OCI-LY1 (cell line): ENCODE measurements around the gene PCED1B.

Source experiments
- H2AFZ ChIP-seq: fragments of 200-600 bp; sonication (generic), shearing (Covaris generic); 2 replicates; pipeline ENCODE4 v1.6.0; 2014; ENCODE audit warnings: antibody characterized with exemption, mild to moderate bottlenecking, low read length
- H3F3A ChIP-seq: fragments of 200-600 bp; sonication (generic), shearing (Covaris generic); 2 replicates; pipeline ENCODE4 v1.6.0; 2014; ENCODE audit warnings: mild to moderate bottlenecking, antibody characterized with exemption, low read length, moderate library complexity; ENCODE audit not compliant: insufficient read depth
- H3K27ac ChIP-seq: fragments of 200-600 bp; sonication (generic); 2 replicates; pipeline ENCODE4 v1.5.1; 2014; ENCODE audit warnings: low read length, mixed run types, mild to moderate bottlenecking, low read depth; ENCODE audit not compliant: poor library complexity, severe bottlenecking
- H3K27me3 ChIP-seq: fragments of 200-600 bp; sonication (generic); 2 replicates; pipeline ENCODE4 v1.6.0; 2014; ENCODE audit warnings: antibody characterized with exemption, mild to moderate bottlenecking, low read length, moderate library complexity; ENCODE audit not compliant: insufficient read depth
- H3K36me3 ChIP-seq: fragments of 200-600 bp; sonication (generic); 2 replicates; pipeline ENCODE4 v1.6.1; 2014; ENCODE audit warnings: mild to moderate bottlenecking, antibody characterized with exemption, low read length, moderate library complexity, mixed read lengths; ENCODE audit not compliant: insufficient read depth
- H3K4me1 ChIP-seq: fragments of 200-600 bp; sonication (generic); 2 replicates; pipeline ENCODE4 v1.5.1; 2014; ENCODE audit warnings: mild to moderate bottlenecking, low read length, moderate library complexity; ENCODE audit not compliant: insufficient read depth, severe bottlenecking
- H3K4me2 ChIP-seq: fragments of 200-600 bp; sonication (generic), shearing (Covaris generic); 2 replicates; pipeline ENCODE4 v1.6.1; 2014; ENCODE audit warnings: low read length
- H3K4me3 ChIP-seq: fragments of 200-600 bp; sonication (generic); 2 replicates; pipeline ENCODE4 v1.5.1; 2014; ENCODE audit warnings: low read length, low read depth, mild to moderate bottlenecking, mixed read lengths; ENCODE audit not compliant: poor library complexity, severe bottlenecking
- H3K79me2 ChIP-seq: fragments of 200-600 bp; shearing (Covaris generic); 2 replicates; pipeline ENCODE4 v1.6.1; 2016; ENCODE audit warnings: mixed run types, low read length, mixed read lengths; ENCODE audit not compliant: insufficient read depth
- H3K9ac ChIP-seq: fragments of 200-600 bp; sonication (generic), shearing (Covaris generic); 2 replicates; pipeline ENCODE4 v1.6.1; 2014; ENCODE audit warnings: mild to moderate bottlenecking, low read length, mixed read lengths
- H3K9me2 ChIP-seq: fragments of 200-600 bp; sonication (generic), shearing (Covaris generic); 2 replicates; pipeline ENCODE4 v1.6.1; 2014; ENCODE audit warnings: low read depth, mild to moderate bottlenecking, low read length, mixed read lengths
- H3K9me3 ChIP-seq: fragments of 200-600 bp; shearing (Covaris generic); 2 replicates; pipeline ENCODE4 v1.6.1; 2014; ENCODE audit warnings: low read length, mixed read lengths
- H4K20me1 ChIP-seq: fragments of 200-600 bp; sonication (generic), shearing (Covaris generic); 2 replicates; pipeline ENCODE4 v1.6.0; 2016; ENCODE audit warnings: mild to moderate bottlenecking, low read length; ENCODE audit not compliant: insufficient read depth
- EZH2 ChIP-seq: fragments of 200-600 bp; sonication (generic), shearing (Covaris generic); IDR thresholded peaks from 2 replicates; pipeline ENCODE4 v1.8.0; 2017; ENCODE audit warnings: borderline replicate concordance, mixed run types, mild to moderate bottlenecking, antibody characterized with exemption, low read length, moderate library complexity, mixed read lengths
- TF ChIP-seq, protein P1 (sequence below): fragments of 200-600 bp; sonication (generic), shearing (Covaris generic); IDR thresholded peaks from 2 replicates; pipeline ENCODE4 v1.5.1; 2017; ENCODE audit warnings: mild to moderate bottlenecking, antibody characterized with exemption, low read length, moderate library complexity, mixed read lengths

Gene PCED1B

DNA sequence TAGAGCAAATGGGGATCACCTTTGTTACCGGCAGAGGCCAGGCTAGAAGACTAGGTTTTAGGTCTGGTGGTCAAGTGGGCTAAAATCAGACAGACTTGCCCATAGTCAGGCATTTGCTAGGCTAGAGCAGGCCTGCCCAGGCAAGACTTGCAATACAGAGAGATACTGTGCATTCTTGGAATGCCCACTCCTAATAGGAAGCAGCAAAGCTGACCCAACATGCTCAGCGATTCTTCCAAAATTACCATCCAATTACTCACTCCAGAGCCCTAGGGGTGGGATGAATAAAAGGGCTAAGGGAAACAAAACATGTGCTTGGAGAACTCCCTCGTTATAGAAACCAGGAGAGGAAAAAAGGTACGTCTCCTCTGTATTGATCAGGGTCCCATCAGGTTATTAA, 188.2 kb downstream of the PCED1B start:
- H4K20me1 ChIP-seq = no peaks in the 10 kb centered on the region
- H3K27ac ChIP-seq = no peak overlapping the region
- H3K9ac ChIP-seq = no peak overlapping the region
- TF ChIP-seq, protein P1, sequence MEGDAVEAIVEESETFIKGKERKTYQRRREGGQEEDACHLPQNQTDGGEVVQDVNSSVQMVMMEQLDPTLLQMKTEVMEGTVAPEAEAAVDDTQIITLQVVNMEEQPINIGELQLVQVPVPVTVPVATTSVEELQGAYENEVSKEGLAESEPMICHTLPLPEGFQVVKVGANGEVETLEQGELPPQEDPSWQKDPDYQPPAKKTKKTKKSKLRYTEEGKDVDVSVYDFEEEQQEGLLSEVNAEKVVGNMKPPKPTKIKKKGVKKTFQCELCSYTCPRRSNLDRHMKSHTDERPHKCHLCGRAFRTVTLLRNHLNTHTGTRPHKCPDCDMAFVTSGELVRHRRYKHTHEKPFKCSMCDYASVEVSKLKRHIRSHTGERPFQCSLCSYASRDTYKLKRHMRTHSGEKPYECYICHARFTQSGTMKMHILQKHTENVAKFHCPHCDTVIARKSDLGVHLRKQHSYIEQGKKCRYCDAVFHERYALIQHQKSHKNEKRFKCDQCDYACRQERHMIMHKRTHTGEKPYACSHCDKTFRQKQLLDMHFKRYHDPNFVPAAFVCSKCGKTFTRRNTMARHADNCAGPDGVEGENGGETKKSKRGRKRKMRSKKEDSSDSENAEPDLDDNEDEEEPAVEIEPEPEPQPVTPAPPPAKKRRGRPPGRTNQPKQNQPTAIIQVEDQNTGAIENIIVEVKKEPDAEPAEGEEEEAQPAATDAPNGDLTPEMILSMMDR = no peak
- TF ChIP-seq EZH2 = no peak
- H3K4me1 ChIP-seq = peaks cover 42% of the 10 kb centered on the region
- H3F3A ChIP-seq = no peaks in the 10 kb centered on the region
- no peaks in the 10 kb centered on the region for H3K27me3 ChIP-seq
- H3K4me2 ChIP-seq = no peak overlapping the region
- no peak overlapping the region for H2AFZ ChIP-seq
- no peaks in the 10 kb centered on the region for H3K9me2 ChIP-seq
- H3K4me3 ChIP-seq = no peak overlapping the region
- H3K9me3 ChIP-seq = peaks cover 8% of the 10 kb centered on the region; the same call in 1 of the 2 replicates
- H3K36me3 ChIP-seq = peaks cover 6% of the 10 kb centered on the region; the same call in 1 of the 2 replicates
- no peaks in the 10 kb centered on the region for H3K79me2 ChIP-seq

DNA sequence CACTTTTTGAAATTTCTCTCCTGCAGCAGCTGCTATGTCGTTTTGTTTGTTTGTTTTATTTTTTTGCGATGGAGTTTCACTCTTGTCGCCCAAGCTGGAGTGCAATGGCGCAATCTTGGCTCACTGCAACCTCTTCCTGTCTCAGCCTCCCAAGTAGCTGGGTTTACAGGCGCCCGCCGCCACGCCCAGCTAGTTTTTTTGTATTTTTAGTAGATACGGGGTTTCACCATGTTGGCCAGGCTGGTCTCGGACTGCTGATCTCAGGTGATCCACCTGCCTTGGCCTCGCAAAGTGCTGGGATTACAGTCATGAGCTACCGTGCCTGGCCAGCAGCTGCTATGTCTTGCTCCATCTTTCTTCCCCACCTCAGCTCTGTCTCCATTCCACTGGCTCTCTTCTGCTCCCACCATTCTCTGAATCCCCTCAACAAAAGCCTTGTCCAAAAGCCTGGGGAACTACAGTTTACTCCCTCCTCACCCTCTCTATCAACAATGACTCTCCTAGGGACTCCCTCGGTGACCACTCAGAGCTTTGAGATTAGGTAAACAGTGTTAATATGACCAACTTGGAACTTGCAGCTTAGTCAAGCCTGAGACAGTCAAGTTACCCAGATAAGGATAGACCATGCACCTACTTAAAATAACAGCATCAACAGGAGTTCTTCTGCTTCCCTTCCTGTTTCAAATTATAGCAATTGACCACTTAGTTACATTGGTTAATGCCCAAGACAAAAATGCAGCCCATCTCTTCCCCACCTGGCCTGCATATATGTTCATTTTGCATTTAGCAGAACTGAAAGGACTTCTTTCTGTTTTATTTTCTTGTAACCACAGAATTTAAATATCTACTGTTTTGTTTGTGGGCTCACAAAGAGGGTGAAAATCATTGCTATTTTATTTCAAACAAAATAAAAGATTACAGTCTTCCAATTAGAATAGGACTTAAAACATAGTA, 189.4 kb downstream of the PCED1B start:
- peak overlapping the region; percentile 84 for H3K27ac ChIP-seq
- H3K79me2 ChIP-seq = no peaks in the 10 kb centered on the region
- H3K9me3 ChIP-seq = peaks cover 8% of the 10 kb centered on the region; the same call in 1 of the 2 replicates
- TF ChIP-seq, protein P1 = no peak
- no peak for TF ChIP-seq EZH2
- peaks cover 54% of the 10 kb centered on the region for H3K4me1 ChIP-seq
- H3K9me2 ChIP-seq = no peaks in the 10 kb centered on the region
- no peaks in the 10 kb centered on the region for H3K27me3 ChIP-seq
- no peaks in the 10 kb centered on the region for H3F3A ChIP-seq
- H3K4me2 ChIP-seq = peak overlapping the region; percentile 34
- no peak overlapping the region for H2AFZ ChIP-seq
- peak overlapping the region; percentile 22 for H3K9ac ChIP-seq
- peaks cover 6% of the 10 kb centered on the region; the same call in 1 of the 2 replicates for H3K36me3 ChIP-seq
- H4K20me1 ChIP-seq = no peaks in the 10 kb centered on the region
- peak overlapping the region; percentile 17 for H3K4me3 ChIP-seq

DNA sequence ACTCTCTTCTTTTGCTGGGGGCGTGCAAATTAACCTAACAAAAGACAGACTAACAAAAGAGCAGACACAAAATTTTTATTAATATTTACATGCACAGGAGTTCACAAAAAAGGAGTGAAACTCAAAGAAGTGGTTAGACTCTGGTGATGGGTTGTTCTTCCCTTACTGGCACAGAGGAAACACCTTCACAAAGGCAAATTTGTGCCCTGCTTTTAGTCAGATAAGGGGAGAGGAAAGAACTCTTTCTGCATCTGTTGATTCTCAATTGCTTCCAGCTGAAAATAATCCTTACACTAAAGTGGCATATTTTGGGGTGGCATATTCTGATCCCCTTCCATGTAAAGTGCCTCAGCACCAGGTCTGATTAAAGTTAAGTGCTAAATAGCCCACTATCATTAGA, 190.5 kb downstream of the PCED1B start:
- H3K9me2 ChIP-seq = no peaks in the 10 kb centered on the region
- H3F3A ChIP-seq = no peaks in the 10 kb centered on the region
- peaks cover 6% of the 10 kb centered on the region; the same call in 1 of the 2 replicates for H3K36me3 ChIP-seq
- no peak overlapping the region for H3K4me3 ChIP-seq
- no peak for TF ChIP-seq EZH2
- TF ChIP-seq, protein P1 = no peak
- H3K4me1 ChIP-seq = peaks cover 66% of the 10 kb centered on the region
- no peaks in the 10 kb centered on the region for H3K27me3 ChIP-seq
- H2AFZ ChIP-seq = no peak overlapping the region
- H3K79me2 ChIP-seq = no peaks in the 10 kb centered on the region
- H3K4me2 ChIP-seq = peak overlapping the region; percentile 22; the same call in 1 of the 2 replicates
- H3K9ac ChIP-seq = peak overlapping the region; percentile 22; the same call in 1 of the 2 replicates
- H4K20me1 ChIP-seq = no peaks in the 10 kb centered on the region
- peaks cover 8% of the 10 kb centered on the region; the same call in 1 of the 2 replicates for H3K9me3 ChIP-seq
- H3K27ac ChIP-seq = peak overlapping the region; percentile 84
